Nephron (organoid): ENCODE measurements around the gene COMMD9.

Experiments
- H3K27ac Mint-ChIP-seq, 3 experiments: 2 replicates each; pipeline ENCODE4 v1.8.0; 2020; ENCODE audit warnings: mixed read lengths in 3 of 3, mild to moderate bottlenecking in 2 of 3, moderate library complexity in 1 of 3
- H3K27me3 Mint-ChIP-seq: 2 replicates; pipeline ENCODE4 v1.8.0; 2021; ENCODE audit warnings: low read depth, mild to moderate bottlenecking, moderate library complexity, mixed read lengths
- H3K36me3 Mint-ChIP-seq: 2 replicates; pipeline ENCODE4 v1.8.0; 2020; ENCODE audit warnings: low read depth, mixed read lengths
- H3K4me1 Mint-ChIP-seq: 2 replicates; pipeline ENCODE4 v1.8.0; 2020; ENCODE audit warnings: mixed read lengths
- H3K4me3 Mint-ChIP-seq, 3 experiments: 2 replicates each; pipeline ENCODE4 v1.8.0; 2020; ENCODE audit warnings: mild to moderate bottlenecking in 3 of 3, mixed read lengths in 3 of 3, moderate library complexity in 2 of 3
- H3K9me3 Mint-ChIP-seq: 2 replicates; pipeline ENCODE4 v1.8.0; 2020; ENCODE audit warnings: mixed read lengths
- TF ChIP-seq, protein P1 (sequence below), 3 experiments: fragments of 200-600 bp; sonication (generic); IDR thresholded peaks; one replicate each; pipeline ENCODE4 v1.5.0; 2021; ENCODE audit warnings: antibody characterized with exemption in 3 of 3; ENCODE audit not compliant: unreplicated experiment in 3 of 3

COMMD9 gene

DNA sequence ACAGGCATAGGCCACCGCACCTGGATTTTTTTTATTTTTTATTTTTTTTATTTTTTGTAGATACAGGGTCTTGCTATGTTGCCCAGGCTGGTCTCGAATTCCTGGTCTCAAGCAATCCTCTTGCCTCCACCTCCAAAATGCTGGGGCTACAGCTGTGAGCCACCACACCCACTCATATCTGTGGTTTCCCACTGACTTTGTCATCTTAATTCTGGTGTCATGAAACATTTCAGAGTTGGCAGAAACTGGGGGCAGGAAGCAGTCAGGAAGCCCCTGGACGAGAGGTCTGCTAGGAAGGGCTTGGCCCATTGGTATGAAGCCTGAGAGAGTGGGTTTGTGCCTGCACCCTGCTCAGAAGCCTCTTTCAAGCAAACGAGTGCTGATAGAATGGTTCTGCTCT lies 49.1 kb downstream of the COMMD9 start:
- Mint-ChIP-seq H3K4me1 (peaks cover 18% of the 10 kb centered on the region), H3K9me3 (no peaks in the 10 kb centered on the region), H3K27me3 (peaks cover 7% of the 10 kb centered on the region), H3K4me3 (no peak overlapping the region), H3K36me3 (peaks cover 12% of the 10 kb centered on the region), H3K27ac (no peak overlapping the region)
- TF ChIP-seq, protein P1, sequence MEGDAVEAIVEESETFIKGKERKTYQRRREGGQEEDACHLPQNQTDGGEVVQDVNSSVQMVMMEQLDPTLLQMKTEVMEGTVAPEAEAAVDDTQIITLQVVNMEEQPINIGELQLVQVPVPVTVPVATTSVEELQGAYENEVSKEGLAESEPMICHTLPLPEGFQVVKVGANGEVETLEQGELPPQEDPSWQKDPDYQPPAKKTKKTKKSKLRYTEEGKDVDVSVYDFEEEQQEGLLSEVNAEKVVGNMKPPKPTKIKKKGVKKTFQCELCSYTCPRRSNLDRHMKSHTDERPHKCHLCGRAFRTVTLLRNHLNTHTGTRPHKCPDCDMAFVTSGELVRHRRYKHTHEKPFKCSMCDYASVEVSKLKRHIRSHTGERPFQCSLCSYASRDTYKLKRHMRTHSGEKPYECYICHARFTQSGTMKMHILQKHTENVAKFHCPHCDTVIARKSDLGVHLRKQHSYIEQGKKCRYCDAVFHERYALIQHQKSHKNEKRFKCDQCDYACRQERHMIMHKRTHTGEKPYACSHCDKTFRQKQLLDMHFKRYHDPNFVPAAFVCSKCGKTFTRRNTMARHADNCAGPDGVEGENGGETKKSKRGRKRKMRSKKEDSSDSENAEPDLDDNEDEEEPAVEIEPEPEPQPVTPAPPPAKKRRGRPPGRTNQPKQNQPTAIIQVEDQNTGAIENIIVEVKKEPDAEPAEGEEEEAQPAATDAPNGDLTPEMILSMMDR (IDR thresholded peaks at IDR 0.05; ENCODE audit: unreplicated experiment in 3 of 3) = no peak

DNA sequence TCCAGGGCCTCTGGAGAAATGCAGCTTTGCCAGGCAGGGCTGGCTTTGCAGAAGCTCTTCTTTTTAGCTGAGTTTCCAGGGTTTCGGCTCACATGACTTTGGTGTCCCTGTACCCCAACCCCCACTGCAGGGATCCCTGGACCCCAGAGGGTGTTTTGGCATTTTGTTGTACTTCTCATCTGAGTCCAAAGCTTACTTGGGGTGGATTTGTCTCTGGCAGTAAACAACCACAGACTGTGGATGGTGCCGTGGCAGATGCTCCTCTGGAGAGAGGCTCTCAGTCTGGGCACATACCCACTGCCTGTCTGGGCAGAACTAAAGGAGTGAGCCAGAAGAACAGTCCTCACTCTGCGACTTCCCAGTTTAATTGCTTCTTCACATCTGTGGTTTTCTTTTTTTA lies 49.6 kb downstream of the COMMD9 start:
- Mint-ChIP-seq H3K27ac (peak overlapping the region in 1 of 3 experiments; percentile 27), H3K4me3 (no peak overlapping the region), H3K36me3 (peaks cover 12% of the 10 kb centered on the region)

DNA sequence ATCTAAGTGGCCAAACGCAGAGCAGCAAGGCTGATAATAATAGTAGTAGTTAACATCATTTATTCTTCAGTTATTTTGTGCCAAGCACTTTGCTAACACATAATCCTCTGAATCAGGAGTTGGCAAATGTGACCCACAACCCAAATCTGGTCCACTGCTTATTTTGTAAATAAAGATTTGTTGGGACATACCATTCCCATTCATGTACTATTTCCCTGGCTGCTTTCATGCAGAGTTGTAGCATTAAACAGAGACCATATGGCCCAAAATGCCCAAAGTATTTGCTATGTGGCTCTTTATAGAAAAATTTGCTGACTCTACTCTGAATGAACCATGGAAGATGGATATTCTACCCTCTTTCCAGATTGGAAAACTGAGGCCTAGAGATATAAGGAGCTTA lies 50.3 kb downstream of the COMMD9 start:
- H3K4me1 Mint-ChIP-seq = peaks cover 18% of the 10 kb centered on the region
- TF ChIP-seq, protein P1 (IDR thresholded peaks at IDR 0.05; ENCODE audit: unreplicated experiment in 3 of 3) = no peak
- H3K27ac Mint-ChIP-seq = no peak overlapping the region
- peaks cover 7% of the 10 kb centered on the region for H3K27me3 Mint-ChIP-seq
- H3K4me3 Mint-ChIP-seq = no peak overlapping the region
- H3K36me3 Mint-ChIP-seq = peaks cover 12% of the 10 kb centered on the region
- no peaks in the 10 kb centered on the region for H3K9me3 Mint-ChIP-seq

More for the DNA sequence above, 49.6 kb downstream of the COMMD9 start:
- TF ChIP-seq, protein P1 (IDR thresholded peaks at IDR 0.05; ENCODE audit: unreplicated experiment in 3 of 3) = no peak
- H3K4me1 Mint-ChIP-seq = peaks cover 18% of the 10 kb centered on the region
- peaks cover 7% of the 10 kb centered on the region for H3K27me3 Mint-ChIP-seq
- H3K9me3 Mint-ChIP-seq = no peaks in the 10 kb centered on the region

DNA sequence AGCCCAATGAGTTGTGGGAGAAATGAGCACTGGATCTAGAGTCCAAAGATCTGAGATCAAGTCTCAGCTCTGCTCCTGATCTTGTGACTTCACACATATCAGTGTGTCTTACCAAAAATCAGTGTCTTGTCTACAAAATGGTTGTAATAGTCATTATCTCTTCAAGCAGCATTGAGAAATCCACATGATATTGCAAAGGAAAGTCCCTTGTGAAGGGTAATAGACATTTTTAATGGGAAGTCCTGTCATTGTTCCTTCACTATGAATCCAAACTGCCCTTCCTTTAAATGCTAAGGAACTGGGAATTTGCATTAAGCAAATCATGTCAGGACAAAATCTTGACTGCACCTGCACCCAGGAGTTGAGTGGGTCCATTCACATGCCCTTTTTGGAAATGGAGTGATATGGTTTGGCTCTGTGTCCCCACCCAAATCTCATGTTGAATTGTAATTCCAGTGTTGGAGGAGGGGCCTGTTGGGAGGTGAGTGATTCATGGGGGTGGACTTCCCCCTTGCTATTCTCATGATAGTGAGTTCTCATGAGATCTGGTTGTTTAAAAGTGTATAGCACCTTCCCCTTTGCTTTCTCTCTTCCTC lies 51.1 kb downstream of the COMMD9 start:
- TF ChIP-seq, protein P1 (IDR thresholded peaks at IDR 0.05; ENCODE audit: unreplicated experiment in 3 of 3) = no peak
- H3K4me1 Mint-ChIP-seq = peaks cover 20% of the 10 kb centered on the region
- peak overlapping the region in 2 of 3 experiments; percentile 78 to 81 for H3K27ac Mint-ChIP-seq
- peaks cover 12% of the 10 kb centered on the region for H3K36me3 Mint-ChIP-seq
- H3K4me3 Mint-ChIP-seq = no peak overlapping the region
- H3K9me3 Mint-ChIP-seq = no peaks in the 10 kb centered on the region
- H3K27me3 Mint-ChIP-seq = no peaks in the 10 kb centered on the region

DNA sequence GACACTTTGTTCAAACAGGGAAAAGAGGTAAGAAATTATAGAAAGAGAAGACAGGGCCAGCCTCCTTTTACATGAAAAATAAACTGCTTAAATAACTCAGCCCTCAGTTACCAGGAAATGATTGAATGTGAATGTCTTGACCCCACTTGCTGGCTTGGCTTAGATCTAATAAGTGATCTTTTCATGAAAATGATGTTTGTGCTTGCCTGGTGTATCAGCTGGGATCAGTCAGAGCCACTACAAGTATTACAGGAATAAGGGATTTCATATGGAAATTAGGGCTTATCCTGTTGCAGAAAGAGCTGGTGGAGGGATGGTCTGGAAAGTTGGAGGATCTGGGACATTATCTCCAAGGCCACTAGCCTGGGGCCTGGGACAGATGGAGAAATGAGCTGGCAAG lies 51.8 kb downstream of the COMMD9 start:
- H3K36me3 Mint-ChIP-seq = peaks cover 12% of the 10 kb centered on the region
- no peak overlapping the region for H3K4me3 Mint-ChIP-seq
- peaks cover 24% of the 10 kb centered on the region for H3K4me1 Mint-ChIP-seq
- no peaks in the 10 kb centered on the region for H3K9me3 Mint-ChIP-seq
- no peaks in the 10 kb centered on the region for H3K27me3 Mint-ChIP-seq
- TF ChIP-seq, protein P1 (IDR thresholded peaks at IDR 0.05; ENCODE audit: unreplicated experiment in 3 of 3) = no peak
- H3K27ac Mint-ChIP-seq = peak overlapping the region; percentile 78 to 88 (median 81)

DNA sequence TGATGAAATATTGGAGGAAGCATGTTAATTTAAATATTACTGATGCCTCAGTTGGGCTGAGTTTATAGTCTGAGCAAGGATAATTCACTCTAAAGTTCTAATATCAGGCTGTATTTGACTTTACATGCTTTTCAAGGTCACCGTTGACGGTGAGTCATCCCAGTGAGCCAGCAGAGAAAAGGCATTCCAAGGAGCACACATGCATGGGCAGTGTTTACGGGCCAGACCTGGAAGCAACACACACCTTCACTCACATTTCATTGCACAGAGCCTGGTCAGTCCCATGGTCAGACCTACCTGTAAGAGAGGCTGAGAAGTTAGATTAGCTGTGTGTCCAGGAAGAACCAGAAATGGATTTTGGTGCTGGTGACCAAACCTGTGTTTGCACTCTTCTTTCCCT lies 53.5 kb downstream of the COMMD9 start:
- TF ChIP-seq, protein P1 (IDR thresholded peaks at IDR 0.05; ENCODE audit: unreplicated experiment in 3 of 3) = no peak
- no peaks in the 10 kb centered on the region for H3K9me3 Mint-ChIP-seq
- no peak overlapping the region for H3K4me3 Mint-ChIP-seq
- H3K27me3 Mint-ChIP-seq = no peaks in the 10 kb centered on the region
- H3K27ac Mint-ChIP-seq = no peak overlapping the region
- peaks cover 13% of the 10 kb centered on the region for H3K36me3 Mint-ChIP-seq
- peaks cover 37% of the 10 kb centered on the region for H3K4me1 Mint-ChIP-seq
